ENCODE data around the gene ZNF329.
A peak's percentile ranks its signal among the peaks of the same experiment; 100 is the strongest.

The ZNF329 gene

DNA sequence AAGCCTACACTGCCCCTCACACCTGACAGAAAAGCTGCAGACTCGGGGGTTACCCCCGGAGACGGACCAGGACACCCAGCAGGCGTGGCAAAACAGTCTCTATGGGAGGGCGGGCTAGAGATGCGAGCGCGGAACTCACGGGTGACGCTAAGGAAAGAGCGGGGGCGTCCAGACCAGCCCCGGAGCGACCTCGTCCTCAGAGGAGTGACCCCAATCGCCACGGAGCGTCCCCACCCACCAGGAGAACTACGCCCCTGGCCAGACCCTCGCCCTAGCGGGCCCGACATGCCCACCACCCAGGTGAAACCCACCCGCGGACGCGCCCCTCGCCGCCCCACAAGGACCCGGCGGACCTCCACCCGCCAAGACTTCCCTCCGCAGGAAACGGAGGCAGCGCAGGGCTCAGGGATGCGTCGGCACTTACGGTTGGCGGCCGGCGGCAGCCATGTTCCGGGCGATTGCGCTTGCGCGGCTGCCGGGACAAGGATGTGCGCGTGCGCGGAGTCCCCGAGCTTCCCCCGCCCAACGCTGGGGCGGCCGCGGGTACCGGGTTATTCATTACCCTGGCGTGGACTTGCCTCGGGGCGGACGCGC, at the start of gene ZNF329:
ZNF329 (minus strand) TSS at position 462 of the 594 bp plus-strand sequence. CDS start 21,286 bp downstream, outside the sequence.
- H3K4me3 ChIP-seq (ENCODE audit: control insufficient read depth, low read depth, low read length) = peak within 1 kb of the TSS; percentile 100
- peak; percentile 32 for DNase-seq (ENCODE audit: low read depth)
- TF ChIP-seq, protein P1, sequence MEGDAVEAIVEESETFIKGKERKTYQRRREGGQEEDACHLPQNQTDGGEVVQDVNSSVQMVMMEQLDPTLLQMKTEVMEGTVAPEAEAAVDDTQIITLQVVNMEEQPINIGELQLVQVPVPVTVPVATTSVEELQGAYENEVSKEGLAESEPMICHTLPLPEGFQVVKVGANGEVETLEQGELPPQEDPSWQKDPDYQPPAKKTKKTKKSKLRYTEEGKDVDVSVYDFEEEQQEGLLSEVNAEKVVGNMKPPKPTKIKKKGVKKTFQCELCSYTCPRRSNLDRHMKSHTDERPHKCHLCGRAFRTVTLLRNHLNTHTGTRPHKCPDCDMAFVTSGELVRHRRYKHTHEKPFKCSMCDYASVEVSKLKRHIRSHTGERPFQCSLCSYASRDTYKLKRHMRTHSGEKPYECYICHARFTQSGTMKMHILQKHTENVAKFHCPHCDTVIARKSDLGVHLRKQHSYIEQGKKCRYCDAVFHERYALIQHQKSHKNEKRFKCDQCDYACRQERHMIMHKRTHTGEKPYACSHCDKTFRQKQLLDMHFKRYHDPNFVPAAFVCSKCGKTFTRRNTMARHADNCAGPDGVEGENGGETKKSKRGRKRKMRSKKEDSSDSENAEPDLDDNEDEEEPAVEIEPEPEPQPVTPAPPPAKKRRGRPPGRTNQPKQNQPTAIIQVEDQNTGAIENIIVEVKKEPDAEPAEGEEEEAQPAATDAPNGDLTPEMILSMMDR (IDR thresholded peaks at IDR 0.05; ENCODE audit: control insufficient read depth, insufficient read depth, low read depth, low read length, missing control alignments) = no peak

- TF ChIP-seq, protein P1 (IDR thresholded peaks at IDR 0.05; ENCODE audit: control insufficient read depth, insufficient read depth, low read depth, low read length, missing control alignments) = no peak
- H3K4me3 ChIP-seq (ENCODE audit: control insufficient read depth, low read depth, low read length) = no peak overlapping the region
- no peak for DNase-seq (ENCODE audit: low read depth)
Observed at GRCh38 chr19:58196901-58197616, 46.5 kb upstream of the ZNF329 start.

GRCh38 chr19:58183817-58184215, 33.2 kb upstream of the ZNF329 start:
- DNase-seq (ENCODE audit: low read depth) = no peak
- TF ChIP-seq, protein P1 (IDR thresholded peaks at IDR 0.05; ENCODE audit: control insufficient read depth, insufficient read depth, low read depth, low read length, missing control alignments) = no peak
- H3K4me3 ChIP-seq (ENCODE audit: control insufficient read depth, low read depth, low read length) = peak overlapping the region; percentile 83

DNA sequence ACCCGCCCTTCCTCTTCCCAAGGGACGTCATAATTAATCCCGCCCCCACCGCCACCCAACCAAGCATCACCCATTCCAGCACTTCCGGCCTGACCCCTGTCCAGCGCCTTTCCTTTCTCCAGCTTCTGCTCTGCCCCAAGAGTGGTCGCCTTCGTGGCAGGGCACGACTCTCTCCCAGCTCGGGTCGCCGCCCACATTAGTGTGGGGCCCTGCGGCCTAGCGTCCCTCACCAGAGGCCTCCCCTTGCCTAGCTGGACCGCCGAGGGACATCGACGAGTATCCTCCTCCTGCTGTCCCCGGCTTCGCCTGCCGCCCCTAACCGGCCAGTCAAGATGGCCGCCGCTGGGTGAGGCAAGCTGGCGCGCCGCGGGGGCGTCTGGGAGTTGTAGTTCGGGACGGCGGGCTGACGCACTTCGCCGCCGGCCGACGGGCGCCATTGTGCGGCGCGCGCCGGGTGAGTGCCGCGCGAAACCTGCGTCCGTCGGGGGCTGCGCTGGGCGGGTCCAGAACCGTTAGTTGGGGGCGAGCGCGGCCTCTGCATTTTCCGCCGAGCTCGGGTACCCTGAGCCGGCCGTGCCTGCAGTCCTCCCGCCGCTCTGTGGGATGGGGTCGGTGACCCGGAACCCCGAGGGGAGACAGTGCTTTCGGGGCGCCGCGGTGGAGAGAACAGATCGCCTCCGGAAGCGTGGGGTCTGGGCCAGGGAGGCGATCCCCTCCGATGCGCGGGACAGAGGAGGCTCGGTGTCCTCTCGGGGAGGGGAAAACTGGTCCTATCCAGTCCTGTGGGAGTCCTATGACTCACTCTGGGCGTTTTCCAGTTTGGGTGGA, 32.6 kb upstream of the ZNF329 start, which contains the start of gene ZNF274:
ZNF274 (plus strand) TSS at position 73 of the 828 bp plus-strand sequence. CDS start 905 bp downstream, outside the sequence.
- TF ChIP-seq, protein P1 (IDR thresholded peaks at IDR 0.05; ENCODE audit: control insufficient read depth, insufficient read depth, low read depth, low read length, missing control alignments) = no peak
- H3K4me3 ChIP-seq (ENCODE audit: control insufficient read depth, low read depth, low read length) = peak within 1 kb of the TSS; percentile 83
- peak; percentile 77 for DNase-seq (ENCODE audit: low read depth)

DNA sequence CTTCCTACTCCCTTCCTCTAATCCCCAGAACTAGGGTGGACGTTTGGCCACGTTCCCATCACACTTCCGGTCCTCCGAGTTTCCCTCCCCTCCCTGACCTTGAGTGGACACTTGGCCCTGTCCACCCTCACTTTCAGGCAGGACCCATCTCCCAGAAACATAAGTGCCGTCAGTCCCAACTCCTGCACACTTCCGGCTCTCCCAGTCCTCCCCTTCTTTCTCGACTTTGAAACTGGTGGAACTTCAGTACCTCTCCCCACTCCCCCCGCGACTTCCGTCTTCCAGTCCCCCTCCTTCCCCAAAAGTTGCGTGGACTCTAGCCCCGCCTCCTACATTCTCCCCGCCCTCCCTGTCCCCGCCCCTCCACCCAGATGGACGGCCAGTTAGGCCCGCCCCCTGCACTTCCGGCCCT, 32.0 kb upstream of the ZNF329 start:
- peak overlapping the region; percentile 83 for H3K4me3 ChIP-seq (ENCODE audit: control insufficient read depth, low read depth, low read length)
- DNase-seq (ENCODE audit: low read depth) = peak; percentile 59
- TF ChIP-seq, protein P1 (IDR thresholded peaks at IDR 0.05; ENCODE audit: control insufficient read depth, insufficient read depth, low read depth, low read length, missing control alignments) = no peak

GRCh38 chr19:58181902-58182576, 31.4 kb upstream of the ZNF329 start:
- peak overlapping the region; percentile 83 for H3K4me3 ChIP-seq (ENCODE audit: control insufficient read depth, low read depth, low read length)
- TF ChIP-seq, protein P1 (IDR thresholded peaks at IDR 0.05; ENCODE audit: control insufficient read depth, insufficient read depth, low read depth, low read length, missing control alignments) = peak; percentile 44
- no peak for DNase-seq (ENCODE audit: low read depth)

All from AG09309 (cell line).